ENCODE measurements around the gene RNF14. TPM values are rescaled to one million over a fixed set of nuclear protein-coding genes. Genes with fewer than 3 reads are reported as not detected.

RNF14 gene
- total and polyA plus RNA-seq, 2 donors (not counting 3 experiments of a cell fraction or from before 2014, with no cell fraction given): 23.5 to 55.9 TPM

DNA sequence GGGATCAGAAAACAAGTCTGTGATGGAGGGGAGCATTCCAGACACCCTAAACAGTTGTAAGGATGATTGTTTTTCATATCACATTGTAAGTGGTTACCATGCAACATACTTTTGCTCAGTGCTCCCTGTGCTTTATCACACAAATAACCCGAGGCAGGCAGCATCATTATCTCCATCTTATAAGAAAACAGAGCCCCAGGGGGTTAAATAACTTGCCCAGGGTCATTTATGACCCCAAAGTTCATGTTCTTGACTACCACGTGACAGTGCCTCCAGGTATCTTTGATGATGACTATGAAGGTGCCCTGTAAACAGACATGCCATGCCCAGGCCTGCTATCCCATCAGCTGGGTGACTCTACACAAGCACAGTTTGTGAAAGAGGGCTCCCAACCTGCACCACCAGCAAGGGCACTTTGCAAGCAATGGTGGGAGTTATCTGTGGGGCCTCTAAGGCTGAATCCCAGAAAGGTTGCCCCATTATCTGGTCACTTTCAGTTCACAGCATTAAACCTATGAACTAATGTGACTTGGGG lies 34.4 kb downstream of the RNF14 start:
- no peak for FAIRE-seq
- dilution Hi-C loops (cut with MboI; ENCODE audit: extremely low pct_ligation_motif_present, low sequenced_read_pairs) (no loop called here), intact Hi-C loops (cut with micrococcal nuclease) (loop anchor here (1.0 to 5.0 kb wide), 2 partner anchors 9 to 549 kb away; no protein-coding TSS in a partner anchor)
- ChIA-PET CTCF (interaction anchor here (1.0 kb wide), 1 partner anchor 9 kb away, joined by 5 read pairs; the partner anchor contains the start of gene GNPDA1), POLR2A (no interaction called here)
- no peaks in the 10 kb centered on the region for H3K27me3 ChIP-seq (ENCODE audit: control insufficient read depth in 2 of 2, insufficient read depth in 2 of 2, low read length in 2 of 2)
- peaks cover 14 to 19% of the 10 kb centered on the region in 2 experiments for H3K36me3 ChIP-seq (ENCODE audit: control insufficient read depth in 2 of 2, extremely low read depth in 1 of 2, insufficient read depth in 2 of 2, low read length in 2 of 2)
- peaks cover 3% of the 10 kb centered on the region for H3K4me1 ChIP-seq (ENCODE audit: control insufficient read depth, extremely low read depth, insufficient read depth, low read length)
- no peak for DNase-seq (ENCODE audit: low read depth, low spot score)
- no peaks in the 10 kb centered on the region for H3K79me2 ChIP-seq (ENCODE audit: control insufficient read depth, insufficient read depth, low read length)
- H3K27ac ChIP-seq (ENCODE audit: insufficient read depth, low read depth, low read length): no peak overlapping the region
- H3K9me1 ChIP-seq (replicated peaks; ENCODE audit: control insufficient read depth, extremely low read depth, insufficient read depth, low read length): no peaks in the 10 kb centered on the region
- H3K9me3 ChIP-seq (replicated peaks; ENCODE audit: control insufficient read depth, insufficient read depth, low read length): no peaks in the 10 kb centered on the region
- no TSS peak for BruUV-seq (replicated peaks)
- TF ChIP-seq POLR2AphosphoS5 (IDR thresholded peaks at IDR 0.05; ENCODE audit: insufficient read depth, low read depth, low read length): no peak
- no peak for TF ChIP-seq MYC (IDR thresholded peaks at IDR 0.05; ENCODE audit: low read depth, low read length)
- TF ChIP-seq, protein P1, sequence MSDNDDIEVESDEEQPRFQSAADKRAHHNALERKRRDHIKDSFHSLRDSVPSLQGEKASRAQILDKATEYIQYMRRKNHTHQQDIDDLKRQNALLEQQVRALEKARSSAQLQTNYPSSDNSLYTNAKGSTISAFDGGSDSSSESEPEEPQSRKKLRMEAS (IDR thresholded peaks at IDR 0.05; ENCODE audit: insufficient read depth, insufficient read length): no peak
- no peak for TF ChIP-seq POLR2A (IDR thresholded peaks at IDR 0.05; ENCODE audit: low read depth, low read length)
- TF ChIP-seq JUN (IDR thresholded peaks at IDR 0.05; ENCODE audit: borderline replicate concordance, insufficient read depth, insufficient read length, low read depth): no peak
- no peak for TF ChIP-seq GATA2 (IDR thresholded peaks at IDR 0.05; ENCODE audit: insufficient read depth, insufficient read length, low read depth, low read length)
- no peak for TF ChIP-seq EZH2 (IDR thresholded peaks at IDR 0.05; ENCODE audit: borderline replicate concordance, low read depth, low read length, severe bottlenecking)
- TF ChIP-seq FOS (IDR thresholded peaks at IDR 0.05; ENCODE audit: borderline replicate concordance, insufficient read depth, low read length): no peak
- no peak for TF ChIP-seq CTCF (IDR thresholded peaks at IDR 0.05; ENCODE audit: extremely low read depth in 1 of 2, insufficient read depth in 1 of 2, low read depth in 1 of 2, low read length in 2 of 2)
- no peak overlapping the region for H3K4me2 ChIP-seq (ENCODE audit: insufficient read depth, low read length)
- no peaks in the 10 kb centered on the region for H4K20me1 ChIP-seq (replicated peaks; ENCODE audit: control insufficient read depth, extremely low read depth, insufficient read depth, low read length)
- no peak overlapping the region for H3K9ac ChIP-seq (replicated peaks; ENCODE audit: extremely low read depth, insufficient read depth, low read length)
- H3K4me3 ChIP-seq (replicated peaks in 1 of 3; ENCODE audit: insufficient read depth in 1 of 3, low read depth in 1 of 3, low read length in 3 of 3): no peak overlapping the region
- H2AFZ ChIP-seq (ENCODE audit: low read depth, low read length): no peak overlapping the region

All from endothelial cell of umbilical vein (primary cell).